Mucosa of gallbladder (tissue), 1 donor: ENCODE measurements around the gene POR. TPM values are rescaled to one million over a fixed set of nuclear protein-coding genes. Genes with fewer than 3 reads are reported as not detected.
A peak's percentile ranks its signal among the peaks of the same experiment; 100 is the strongest.
"Not testable (repeated sequence)": the region's sequence is repeated elsewhere in the genome, so short reads cannot be mapped to it uniquely, and the experiment has no call there.

Source experiments
- DNase-seq: peaks from one replicate; pipeline ENCODE4 v3.0.0-alpha.2; 2020; ENCODE audit warnings: low spot score
- total RNA-seq: library from RNA; stranded (reverse); gene quantifications from one replicate; pipeline ENCODE4 v1.2.1, GENCODE V29; 2021
- donor health status: DM: no; HTN: no; CAD: no.

Gene POR
- total RNA-seq, 1 donor from 2014 or later = 195 TPM

DNA sequence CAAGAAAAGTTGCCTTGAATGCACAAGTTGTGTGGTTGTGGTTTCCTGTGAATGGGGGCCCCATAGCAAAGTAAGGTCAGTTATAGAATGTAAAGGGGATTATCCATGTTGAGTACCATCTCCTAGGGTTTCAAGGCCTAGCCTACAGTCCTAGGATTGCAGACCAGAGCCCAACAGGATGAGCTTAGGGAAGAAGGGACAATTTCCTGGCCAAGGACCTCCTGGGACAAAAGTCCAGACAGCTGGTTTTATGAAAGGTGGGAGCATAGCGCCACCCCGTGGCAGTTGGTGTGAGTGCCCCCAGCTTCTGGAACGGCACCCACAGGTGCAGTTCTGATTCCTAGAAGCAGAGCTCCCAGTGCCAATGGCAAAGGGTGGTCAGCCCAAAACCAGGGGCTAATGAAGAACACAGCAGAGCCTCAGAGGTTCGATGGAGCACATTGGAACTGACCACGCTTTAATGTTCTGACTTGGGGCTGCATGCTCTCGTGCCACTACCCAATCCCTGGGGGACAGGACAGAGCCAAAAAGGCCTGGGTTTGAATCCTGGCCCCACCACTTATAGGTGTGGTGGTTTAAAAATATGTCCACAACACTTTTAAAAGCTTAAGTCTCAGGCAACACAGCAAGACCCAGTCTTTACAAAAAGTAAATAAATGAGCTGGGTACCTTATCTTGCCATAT lies 105.2 kb downstream of the POR start:
- peak; percentile 67 for DNase-seq

DNA sequence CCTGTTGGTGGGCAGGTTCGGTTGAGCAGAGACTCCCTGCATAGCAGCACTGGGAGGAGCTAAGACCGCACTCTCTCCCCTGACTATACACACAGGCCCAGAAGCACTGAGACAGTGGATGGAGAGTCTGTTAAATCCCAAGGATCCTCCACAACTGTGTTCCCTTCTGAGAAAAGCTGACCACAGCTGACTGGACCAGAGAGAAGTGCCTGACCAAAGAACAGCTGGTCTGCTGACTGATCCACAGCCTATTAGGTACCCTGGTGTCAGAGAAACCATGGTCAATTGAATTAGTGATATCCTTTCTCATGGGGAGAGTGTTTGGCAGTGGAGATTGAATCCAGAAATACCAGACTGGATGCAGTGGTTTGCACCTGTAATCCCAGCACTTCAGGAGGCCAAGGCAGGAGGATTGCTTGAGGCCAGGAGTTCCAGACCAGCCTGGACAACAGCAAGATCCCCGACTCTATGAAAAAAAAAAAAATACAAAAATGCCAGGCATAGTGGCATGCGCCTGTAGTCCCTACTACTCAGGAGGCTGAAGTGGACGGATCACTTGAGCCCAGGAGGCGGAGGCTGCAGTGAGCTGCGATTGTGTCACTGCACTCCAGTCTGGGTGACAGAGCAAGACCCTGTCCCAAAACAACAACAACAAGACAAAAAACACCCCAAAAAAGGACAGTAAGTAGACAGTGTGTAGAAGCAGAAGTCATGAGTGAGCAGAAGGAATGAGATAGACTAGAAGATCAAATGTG lies 107.2 kb downstream of the POR start:
- DNase-seq = no peak

DNA sequence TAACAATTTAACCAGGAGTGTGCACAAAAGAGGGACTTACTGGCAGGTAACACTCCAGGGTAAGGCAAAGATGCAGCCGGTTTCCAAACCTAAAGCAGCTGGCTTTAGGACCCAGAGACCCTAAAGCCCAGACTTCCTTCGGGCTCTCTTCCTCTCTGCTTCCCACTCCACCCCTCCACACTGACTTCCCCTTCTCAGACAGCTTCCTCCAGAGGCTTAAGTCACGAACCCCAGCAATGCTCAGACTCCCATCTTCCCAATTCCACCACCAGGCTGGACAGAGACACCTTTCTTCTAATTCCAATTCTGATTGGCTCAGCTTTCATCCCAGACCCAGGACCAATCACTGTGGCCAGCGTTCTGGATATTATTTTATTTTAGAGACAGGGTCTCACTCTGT lies 108.0 kb downstream of the POR start:
- no peak for DNase-seq

DNA sequence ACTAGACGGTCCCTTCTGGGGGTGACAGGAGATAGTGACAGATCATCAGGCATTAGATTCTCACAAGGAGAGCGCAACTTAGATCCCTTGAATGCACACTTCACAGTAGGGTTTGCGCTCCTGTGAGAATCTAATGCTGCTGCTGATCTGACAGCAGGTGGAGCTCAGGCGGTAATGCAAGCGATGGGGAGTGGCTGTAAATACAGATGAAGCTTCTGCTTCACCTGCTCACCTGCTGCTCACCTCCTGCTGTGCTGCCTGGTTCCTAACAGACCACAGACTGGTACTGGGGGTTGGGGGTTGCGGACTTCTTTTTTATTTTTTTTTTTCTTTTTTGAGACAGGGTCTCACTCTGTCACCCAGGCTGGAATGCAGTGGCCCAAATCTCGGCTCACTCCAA lies 114.7 kb downstream of the POR start:
- not testable (repeated sequence) for DNase-seq

DNA sequence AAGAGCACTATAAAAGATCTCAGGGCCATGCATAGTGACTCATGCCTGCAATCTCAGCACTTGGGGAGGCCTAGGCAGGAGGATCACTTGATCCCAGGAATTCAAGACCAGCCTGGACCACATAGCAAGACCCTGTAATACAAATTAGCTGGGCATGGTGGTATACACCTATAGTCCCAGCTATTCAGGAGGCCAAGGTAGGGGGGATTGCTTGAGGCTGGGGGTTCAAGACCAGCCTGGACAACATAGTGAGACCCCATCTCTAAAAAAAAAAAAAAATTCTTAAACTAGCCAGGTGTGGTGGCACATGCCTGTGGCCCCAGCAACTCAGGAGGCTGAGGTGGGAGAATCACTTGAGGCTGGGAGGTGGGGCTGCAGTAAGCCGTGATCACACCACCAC lies 117.0 kb downstream of the POR start:
- no peak for DNase-seq

Other genes with a start within 250 kb of the POR start
- 19.3 TPM for gene HIP1, start 176.2 kb upstream of the POR start, total RNA-seq
- 0.89 TPM for gene CCL26, start 142.9 kb upstream of the POR start, total RNA-seq
- gene CCL24, start 101.3 kb upstream of the POR start, total RNA-seq = 0.92 TPM
- 56.4 TPM for gene RHBDD2, start 36.1 kb upstream of the POR start, total RNA-seq
- gene TMEM120A, start 79.4 kb downstream of the POR start, total RNA-seq = 69.1 TPM
- gene STYXL1, start 132.8 kb downstream of the POR start, total RNA-seq = 28.4 TPM
- gene MDH2, start 133.0 kb downstream of the POR start, total RNA-seq = 135 TPM